Measurements from ENCODE around the gene CCDC8.

CCDC8 gene

GRCh38 chr19:46393456-46394401 lies 19.6 kb downstream of the CCDC8 start:
- H3K9me3 Mint-ChIP-seq, result peaks cover 3% of the 10 kb centered on the region
- no peaks in the 10 kb centered on the region for H3K27me3 Mint-ChIP-seq
- H3K36me3 Mint-ChIP-seq, result peaks cover 37% of the 10 kb centered on the region
- no peaks in the 10 kb centered on the region for H3K4me1 Mint-ChIP-seq
- no peak overlapping the region for H3K4me3 Mint-ChIP-seq
- H3K27ac Mint-ChIP-seq, result no peak overlapping the region
- ATAC-seq, result peak; percentile 45

GRCh38 chr19:46392837-46393236 lies 20.5 kb downstream of the CCDC8 start:
- Mint-ChIP-seq H3K4me3 (no peak overlapping the region), H3K27ac (no peak overlapping the region), H3K4me1 (no peaks in the 10 kb centered on the region), H3K36me3 (peaks cover 46% of the 10 kb centered on the region), H3K27me3 (no peaks in the 10 kb centered on the region), H3K9me3 (peaks cover 3% of the 10 kb centered on the region)
- ATAC-seq, result no peak

GRCh38 chr19:46392252-46392801 lies 21.0 kb downstream of the CCDC8 start:
- ATAC-seq, result no peak
- no peak overlapping the region for H3K27ac Mint-ChIP-seq
- H3K4me3 Mint-ChIP-seq, result no peak overlapping the region

GRCh38 chr19:46391296-46392251 lies 21.8 kb downstream of the CCDC8 start:
- H3K27ac Mint-ChIP-seq, result no peak overlapping the region
- peaks cover 59% of the 10 kb centered on the region for H3K36me3 Mint-ChIP-seq
- H3K4me3 Mint-ChIP-seq, result no peak overlapping the region
- peaks cover 3% of the 10 kb centered on the region for H3K9me3 Mint-ChIP-seq
- H3K4me1 Mint-ChIP-seq, result no peaks in the 10 kb centered on the region
- no peaks in the 10 kb centered on the region for H3K27me3 Mint-ChIP-seq
- no peak for ATAC-seq

More at GRCh38 chr19:46392252-46392801, 21.0 kb downstream of the CCDC8 start:
- H3K4me1 Mint-ChIP-seq, result no peaks in the 10 kb centered on the region
- no peaks in the 10 kb centered on the region for H3K27me3 Mint-ChIP-seq
- peaks cover 51% of the 10 kb centered on the region for H3K36me3 Mint-ChIP-seq
- peaks cover 3% of the 10 kb centered on the region for H3K9me3 Mint-ChIP-seq

GRCh38 chr19:46390866-46391265 lies 22.5 kb downstream of the CCDC8 start:
- peaks cover 62% of the 10 kb centered on the region for H3K36me3 Mint-ChIP-seq
- no peak overlapping the region for H3K27ac Mint-ChIP-seq
- H3K27me3 Mint-ChIP-seq, result no peaks in the 10 kb centered on the region
- ATAC-seq, result no peak
- peaks cover 3% of the 10 kb centered on the region for H3K9me3 Mint-ChIP-seq
- no peak overlapping the region for H3K4me3 Mint-ChIP-seq
- no peaks in the 10 kb centered on the region for H3K4me1 Mint-ChIP-seq

GRCh38 chr19:46390121-46390858 lies 23.1 kb downstream of the CCDC8 start:
- Mint-ChIP-seq H3K9me3 (peaks cover 3% of the 10 kb centered on the region), H3K27me3 (no peaks in the 10 kb centered on the region), H3K27ac (no peak overlapping the region), H3K4me1 (no peaks in the 10 kb centered on the region), H3K4me3 (no peak overlapping the region), H3K36me3 (peaks cover 65% of the 10 kb centered on the region)
- peak; percentile 35 for ATAC-seq

- Mint-ChIP-seq H3K27me3 (no peaks in the 10 kb centered on the region), H3K9me3 (peaks cover 3% of the 10 kb centered on the region), H3K36me3 (peaks cover 82% of the 10 kb centered on the region), H3K4me3 (no peak overlapping the region), H3K4me1 (no peaks in the 10 kb centered on the region), H3K27ac (no peak overlapping the region)
- no peak for ATAC-seq
Measured at GRCh38 chr19:46388311-46389095, 24.9 kb downstream of the CCDC8 start.

GRCh38 chr19:46387713-46388130 lies 25.6 kb downstream of the CCDC8 start:
- Mint-ChIP-seq H3K36me3 (peaks cover 82% of the 10 kb centered on the region), H3K4me3 (no peak overlapping the region), H3K9me3 (peaks cover 3% of the 10 kb centered on the region), H3K27ac (no peak overlapping the region), H3K4me1 (no peaks in the 10 kb centered on the region), H3K27me3 (no peaks in the 10 kb centered on the region)
- no peak for ATAC-seq

GRCh38 chr19:46386996-46387712 lies 26.2 kb downstream of the CCDC8 start:
- no peak overlapping the region for H3K4me3 Mint-ChIP-seq
- no peak overlapping the region for H3K27ac Mint-ChIP-seq
- ATAC-seq, result no peak
- peaks cover 3% of the 10 kb centered on the region for H3K9me3 Mint-ChIP-seq
- H3K4me1 Mint-ChIP-seq, result no peaks in the 10 kb centered on the region
- no peaks in the 10 kb centered on the region for H3K27me3 Mint-ChIP-seq
- H3K36me3 Mint-ChIP-seq, result peaks cover 83% of the 10 kb centered on the region

GRCh38 chr19:46386151-46386550 lies 27.2 kb downstream of the CCDC8 start:
- Mint-ChIP-seq H3K27me3 (no peaks in the 10 kb centered on the region), H3K27ac (no peak overlapping the region), H3K9me3 (peaks cover 3% of the 10 kb centered on the region), H3K4me3 (no peak overlapping the region), H3K36me3 (peaks cover 83% of the 10 kb centered on the region), H3K4me1 (no peaks in the 10 kb centered on the region)
- ATAC-seq, result no peak

GRCh38 chr19:46385636-46386035 lies 27.7 kb downstream of the CCDC8 start:
- Mint-ChIP-seq H3K4me1 (peaks cover 5% of the 10 kb centered on the region), H3K9me3 (peaks cover 3% of the 10 kb centered on the region), H3K27me3 (no peaks in the 10 kb centered on the region), H3K36me3 (peaks cover 86% of the 10 kb centered on the region), H3K4me3 (no peak overlapping the region), H3K27ac (no peak overlapping the region)
- ATAC-seq, result no peak

- Mint-ChIP-seq H3K4me1 (peaks cover 15% of the 10 kb centered on the region), H3K9me3 (peaks cover 2% of the 10 kb centered on the region), H3K4me3 (no peak overlapping the region), H3K27ac (no peak overlapping the region), H3K27me3 (no peaks in the 10 kb centered on the region), H3K36me3 (peaks cover 86% of the 10 kb centered on the region)
- no peak for ATAC-seq
Measured at GRCh38 chr19:46384396-46384795, 29.0 kb downstream of the CCDC8 start.

GRCh38 chr19:46383846-46384245 lies 29.5 kb downstream of the CCDC8 start:
- Mint-ChIP-seq H3K36me3 (peaks cover 86% of the 10 kb centered on the region), H3K27me3 (no peaks in the 10 kb centered on the region), H3K27ac (no peak overlapping the region), H3K4me3 (no peak overlapping the region), H3K9me3 (no peaks in the 10 kb centered on the region), H3K4me1 (peaks cover 17% of the 10 kb centered on the region)
- no peak for ATAC-seq
